SU-DHL-6 (cell line): ENCODE data around the gene KCNC4.

ENCODE experiments used
- H2AFZ ChIP-seq: fragments of 200-600 bp; sonication (generic); 2 replicates; pipeline ENCODE4 v1.6.1; 2014; ENCODE audit warnings: low read depth, mild to moderate bottlenecking, moderate library complexity, mixed read lengths, antibody characterized with exemption, low read length; ENCODE audit not compliant: severe bottlenecking
- H3F3A ChIP-seq: fragments of 200-600 bp; shearing (Covaris generic); 2 replicates; pipeline ENCODE4 v1.6.0; 2016; ENCODE audit warnings: antibody characterized with exemption, mild to moderate bottlenecking; ENCODE audit not compliant: insufficient read depth
- H3K27ac ChIP-seq: fragments of 200-600 bp; sonication (generic); 2 replicates; pipeline ENCODE4 v1.5.1; 2016; ENCODE audit warnings: low read depth, mild to moderate bottlenecking, low read length, moderate library complexity, mixed read lengths
- H3K27me3 ChIP-seq: fragments of 200-600 bp; sonication (generic), shearing (Covaris generic); 2 replicates; pipeline ENCODE4 v1.6.0; 2014; ENCODE audit warnings: mild to moderate bottlenecking, low read length
- H3K36me3 ChIP-seq: fragments of 200-600 bp; sonication (generic); 2 replicates; pipeline ENCODE4 v1.6.1; 2014; ENCODE audit warnings: mild to moderate bottlenecking, low read length, mixed read lengths
- H3K4me2 ChIP-seq: fragments of 300-600, 200-600 bp; shearing (Covaris generic), sonication (generic); 2 replicates; pipeline ENCODE4 v1.6.0; 2014; ENCODE audit warnings: low read length, low read depth, mild to moderate bottlenecking; ENCODE audit not compliant: poor library complexity, severe bottlenecking
- H3K4me3 ChIP-seq: fragments of 200-600 bp; sonication (generic); 2 replicates; pipeline ENCODE4 v1.5.1; 2014; ENCODE audit warnings: antibody characterized with exemption, low read length, mild to moderate bottlenecking, mixed read lengths; ENCODE audit not compliant: insufficient read depth, poor library complexity, severe bottlenecking
- H3K79me2 ChIP-seq: fragments of 200-600 bp; sonication (generic); 2 replicates; pipeline ENCODE4 v1.6.1; 2014; ENCODE audit warnings: mild to moderate bottlenecking, low read length, moderate library complexity; ENCODE audit not compliant: insufficient read depth
- H3K9ac ChIP-seq: fragments of 200-600 bp; sonication (generic); 2 replicates; pipeline ENCODE4 v1.7.0; 2014; ENCODE audit warnings: mild to moderate bottlenecking, low read length
- H3K9me2 ChIP-seq: fragments of 200-600 bp; sonication (generic); replicated peaks from 2 replicates; pipeline ENCODE4 v1.6.1; 2014; ENCODE audit warnings: low read length; ENCODE audit not compliant: insufficient read depth
- H3K9me3 ChIP-seq: fragments of 200-600 bp; sonication (generic); 2 replicates; pipeline ENCODE4 v1.6.1; 2014; ENCODE audit warnings: low read length, mixed read lengths; ENCODE audit not compliant: insufficient read depth
- H4K20me1 ChIP-seq: fragments of 200-600 bp; sonication (generic); 2 replicates; pipeline ENCODE4 v1.6.1; 2014; ENCODE audit warnings: low read depth, mild to moderate bottlenecking, antibody characterized with exemption, low read length, moderate library complexity, mixed read lengths
- EZH2phosphoT487 ChIP-seq: fragments of 200-600 bp; sonication (generic), shearing (Covaris generic); conservative IDR thresholded peaks from 2 replicates; pipeline ENCODE4 v1.6.1; 2018; ENCODE audit warnings: mild to moderate bottlenecking, antibody characterized with exemption, low read length, moderate library complexity, mixed read lengths
- TF ChIP-seq, protein P1 (sequence below): fragments of 200-600 bp; sonication (generic); IDR thresholded peaks from one replicate; pipeline ENCODE4 v1.5.1; 2017; ENCODE audit warnings: antibody characterized with exemption, mild to moderate bottlenecking, low read length, moderate library complexity; ENCODE audit not compliant: insufficient read depth, poor library complexity, severe bottlenecking

KCNC4 gene

DNA sequence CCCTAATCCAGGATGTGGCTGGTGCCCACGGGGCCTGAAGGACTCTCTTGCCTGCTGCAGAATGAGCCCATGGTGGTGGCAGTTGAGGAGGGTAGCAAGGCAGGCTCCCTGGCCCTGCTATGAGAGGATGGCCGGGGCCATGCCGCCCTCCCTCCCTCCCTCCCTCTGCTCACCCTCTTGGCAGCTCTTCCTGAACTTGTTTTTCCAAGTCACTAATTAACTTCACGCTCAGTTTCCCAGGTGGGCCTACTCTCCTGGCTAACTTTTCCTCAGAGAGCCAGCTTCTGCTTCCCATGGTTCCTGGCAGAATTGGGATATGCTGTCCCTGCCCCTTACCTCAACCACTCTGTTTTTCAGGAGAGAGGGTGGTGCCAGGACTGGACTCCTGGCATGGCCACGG lies 10.2 kb downstream of the KCNC4 start:
- Histone ChIP-seq H2AFZ (no peak overlapping the region), H4K20me1 (no peaks in the 10 kb centered on the region), H3K9ac (no peak overlapping the region), H3K36me3 (no peaks in the 10 kb centered on the region), H3K27me3 (no peaks in the 10 kb centered on the region), H3K4me2 (no peak overlapping the region), H3K4me3 (no peak overlapping the region), H3K79me2 (no peaks in the 10 kb centered on the region), H3K9me2 (no peaks in the 10 kb centered on the region), H3F3A (no peaks in the 10 kb centered on the region), H3K9me3 (no peaks in the 10 kb centered on the region), H3K27ac (no peak overlapping the region)
- TF ChIP-seq, protein P1, sequence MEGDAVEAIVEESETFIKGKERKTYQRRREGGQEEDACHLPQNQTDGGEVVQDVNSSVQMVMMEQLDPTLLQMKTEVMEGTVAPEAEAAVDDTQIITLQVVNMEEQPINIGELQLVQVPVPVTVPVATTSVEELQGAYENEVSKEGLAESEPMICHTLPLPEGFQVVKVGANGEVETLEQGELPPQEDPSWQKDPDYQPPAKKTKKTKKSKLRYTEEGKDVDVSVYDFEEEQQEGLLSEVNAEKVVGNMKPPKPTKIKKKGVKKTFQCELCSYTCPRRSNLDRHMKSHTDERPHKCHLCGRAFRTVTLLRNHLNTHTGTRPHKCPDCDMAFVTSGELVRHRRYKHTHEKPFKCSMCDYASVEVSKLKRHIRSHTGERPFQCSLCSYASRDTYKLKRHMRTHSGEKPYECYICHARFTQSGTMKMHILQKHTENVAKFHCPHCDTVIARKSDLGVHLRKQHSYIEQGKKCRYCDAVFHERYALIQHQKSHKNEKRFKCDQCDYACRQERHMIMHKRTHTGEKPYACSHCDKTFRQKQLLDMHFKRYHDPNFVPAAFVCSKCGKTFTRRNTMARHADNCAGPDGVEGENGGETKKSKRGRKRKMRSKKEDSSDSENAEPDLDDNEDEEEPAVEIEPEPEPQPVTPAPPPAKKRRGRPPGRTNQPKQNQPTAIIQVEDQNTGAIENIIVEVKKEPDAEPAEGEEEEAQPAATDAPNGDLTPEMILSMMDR: no peak
- TF ChIP-seq EZH2phosphoT487: no peak

DNA sequence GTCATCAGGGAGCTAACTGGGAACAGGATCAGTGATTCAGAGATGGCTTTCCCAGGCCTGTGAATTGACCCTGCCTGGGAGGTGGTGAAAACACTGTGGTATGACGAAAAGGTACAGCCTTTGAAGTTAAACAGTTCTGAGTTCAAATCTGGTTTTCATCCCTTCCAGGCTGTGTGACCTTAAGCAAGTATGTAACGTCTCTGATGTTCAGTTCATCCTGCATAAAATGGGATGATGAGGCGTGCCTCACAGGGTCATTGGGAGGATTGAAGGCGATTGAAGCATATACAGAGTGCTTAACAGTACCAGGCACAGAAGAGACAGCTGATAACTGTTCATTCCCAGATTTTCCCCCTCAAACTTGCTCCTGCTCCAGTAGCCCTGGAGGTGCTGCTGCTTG lies 11.0 kb downstream of the KCNC4 start:
- no peak overlapping the region for H3K4me2 ChIP-seq
- H3K9ac ChIP-seq: no peak overlapping the region
- TF ChIP-seq EZH2phosphoT487: no peak
- TF ChIP-seq, protein P1: no peak
- no peaks in the 10 kb centered on the region for H3K36me3 ChIP-seq
- no peaks in the 10 kb centered on the region for H4K20me1 ChIP-seq
- no peaks in the 10 kb centered on the region for H3F3A ChIP-seq
- H3K79me2 ChIP-seq: no peaks in the 10 kb centered on the region
- no peak overlapping the region for H3K27ac ChIP-seq
- no peaks in the 10 kb centered on the region for H3K27me3 ChIP-seq
- no peaks in the 10 kb centered on the region for H3K9me2 ChIP-seq
- H3K9me3 ChIP-seq: no peaks in the 10 kb centered on the region
- H2AFZ ChIP-seq: no peak overlapping the region
- no peak overlapping the region for H3K4me3 ChIP-seq

DNA sequence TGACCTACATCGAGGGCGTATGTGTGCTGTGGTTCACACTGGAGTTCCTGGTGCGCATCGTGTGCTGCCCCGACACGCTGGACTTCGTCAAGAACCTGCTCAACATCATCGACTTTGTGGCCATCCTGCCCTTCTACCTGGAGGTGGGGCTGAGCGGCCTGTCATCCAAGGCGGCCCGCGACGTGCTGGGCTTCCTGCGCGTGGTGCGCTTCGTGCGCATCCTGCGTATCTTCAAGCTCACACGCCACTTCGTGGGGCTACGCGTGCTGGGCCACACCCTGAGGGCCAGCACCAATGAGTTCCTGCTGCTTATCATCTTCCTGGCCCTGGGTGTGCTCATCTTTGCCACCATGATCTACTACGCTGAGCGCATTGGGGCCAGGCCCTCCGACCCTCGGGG lies 13.0 kb downstream of the KCNC4 start:
- no peak for TF ChIP-seq EZH2phosphoT487
- TF ChIP-seq, protein P1: no peak
- Histone ChIP-seq H3K9me2 (no peaks in the 10 kb centered on the region), H4K20me1 (no peaks in the 10 kb centered on the region), H3K4me3 (no peak overlapping the region), H3F3A (no peaks in the 10 kb centered on the region), H3K4me2 (no peak overlapping the region), H3K9me3 (no peaks in the 10 kb centered on the region), H3K36me3 (no peaks in the 10 kb centered on the region), H3K9ac (no peak overlapping the region), H3K79me2 (no peaks in the 10 kb centered on the region), H2AFZ (no peak overlapping the region), H3K27me3 (no peaks in the 10 kb centered on the region), H3K27ac (no peak overlapping the region)
